Neural cell (in vitro differentiated cells): ENCODE measurements around the gene PES1. TPM values are rescaled to one million over a fixed set of nuclear protein-coding genes. Genes with fewer than 3 reads are reported as not detected.

Source experiments
- H2AFZ ChIP-seq: fragments of 200-600, 300-800 bp; sonication (generic), shearing (Covaris generic); 2 replicates; pipeline ENCODE4 v1.6.0; 2014; ENCODE audit warnings: low read depth, mild to moderate bottlenecking, antibody characterized with exemption, low read length, moderate library complexity
- H3F3A ChIP-seq: fragments of 200-600 bp; shearing (Covaris generic); 2 replicates; pipeline ENCODE4 v1.6.1; 2016; ENCODE audit warnings: mild to moderate bottlenecking, moderate library complexity, mixed read lengths, antibody characterized with exemption, low read length; ENCODE audit not compliant: insufficient read depth, poor library complexity, severe bottlenecking
- H3K27ac ChIP-seq: fragments of 200-600, 300-800 bp; sonication (generic), shearing (Covaris generic); 2 replicates; pipeline ENCODE4 v1.5.1; 2014; ENCODE audit warnings: mild to moderate bottlenecking, low read length, moderate library complexity
- H3K27me3 ChIP-seq: fragments of 300-800, 200-600 bp; sonication (generic), shearing (Covaris generic); 2 replicates; pipeline ENCODE4 v1.6.0; 2014; ENCODE audit warnings: mild to moderate bottlenecking, low read depth, low read length, moderate library complexity; ENCODE audit not compliant: insufficient read depth
- H3K36me3 ChIP-seq: fragments of 300-800, 200-600 bp; sonication (generic), shearing (Covaris generic); 2 replicates; pipeline ENCODE4 v1.5.1; 2014; ENCODE audit warnings: mild to moderate bottlenecking, antibody characterized with exemption, low read length, moderate library complexity; ENCODE audit not compliant: insufficient read depth
- H3K4me2 ChIP-seq: fragments of 300-800, 200-600 bp; sonication (generic), shearing (Covaris generic); 2 replicates; pipeline ENCODE4 v1.6.0; 2014; ENCODE audit warnings: mild to moderate bottlenecking, low read length
- H3K4me3 ChIP-seq: fragments of 300-800, 200-600 bp; sonication (generic), shearing (Covaris generic); 2 replicates; pipeline ENCODE4 v1.5.1; 2014; ENCODE audit warnings: mild to moderate bottlenecking, low read length, moderate library complexity
- H3K79me2 ChIP-seq: fragments of 200-600 bp; shearing (Covaris generic); replicated peaks from 2 replicates; pipeline ENCODE4 v1.6.0; 2014; ENCODE audit warnings: mild to moderate bottlenecking, low read length, moderate library complexity; ENCODE audit not compliant: insufficient read depth
- H3K9ac ChIP-seq: fragments of 300-800, 200-600 bp; sonication (generic), shearing (Covaris generic); 2 replicates; pipeline ENCODE4 v1.6.1; 2016; ENCODE audit warnings: mild to moderate bottlenecking, low read length, mixed read lengths
- H3K9me2 ChIP-seq: fragments of 200-600 bp; shearing (Covaris generic); 2 replicates; pipeline ENCODE4 v1.6.1; 2016; ENCODE audit warnings: mild to moderate bottlenecking, low read length, mixed read lengths; ENCODE audit not compliant: insufficient read depth
- H3K9me3 ChIP-seq: fragments of 200-600, 300-800 bp; sonication (generic), shearing (Covaris generic); 2 replicates; pipeline ENCODE4 v1.6.1; 2016; ENCODE audit warnings: mild to moderate bottlenecking, mixed run types, low read length, moderate library complexity, mixed read lengths
- H4K20me1 ChIP-seq: fragments of 200-600 bp; shearing (Covaris generic); 2 replicates; pipeline ENCODE4 v1.6.1; 2016; ENCODE audit warnings: mild to moderate bottlenecking, mixed run types; ENCODE audit not compliant: insufficient read depth
- EP300 ChIP-seq: fragments of 450-650 bp; conservative IDR thresholded peaks from 2 replicates; pipeline ENCODE4 v1.6.1; 2014; ENCODE audit warnings: antibody characterized with exemption, mild to moderate bottlenecking, moderate library complexity; ENCODE audit not compliant: poor library complexity, severe bottlenecking
- EZH2 ChIP-seq: fragments of 200-600, 300-800 bp; shearing (Covaris generic), sonication (generic); IDR thresholded peaks from 2 replicates; pipeline ENCODE4 v1.6.1; 2014; ENCODE audit warnings: antibody characterized with exemption, low read length, borderline replicate concordance, mild to moderate bottlenecking; ENCODE audit not compliant: insufficient read depth, poor library complexity, severe bottlenecking
- MXI1 ChIP-seq: fragments of 450-650 bp; conservative IDR thresholded peaks from 2 replicates; pipeline ENCODE4 v1.6.1; 2014; ENCODE audit warnings: antibody characterized with exemption, mild to moderate bottlenecking; ENCODE audit not compliant: poor library complexity, severe bottlenecking
- POLR2AphosphoS5 ChIP-seq: IDR thresholded peaks from 2 replicates; pipeline ENCODE4 v1.6.1; 2012
- RAD21 ChIP-seq: fragments of 450-650 bp; conservative IDR thresholded peaks from 2 replicates; pipeline ENCODE4 v1.6.1; 2014; ENCODE audit warnings: antibody characterized with exemption, mild to moderate bottlenecking, moderate library complexity
- SMC3 ChIP-seq: fragments of 450-650 bp; conservative IDR thresholded peaks from 2 replicates; pipeline ENCODE4 v1.6.1; 2014; ENCODE audit warnings: antibody characterized with exemption, mild to moderate bottlenecking, moderate library complexity; ENCODE audit not compliant: poor library complexity
- TAF1 ChIP-seq: IDR thresholded peaks from 2 replicates; pipeline ENCODE4 v1.6.1; 2012; ENCODE audit warnings: low read depth
- polyA plus RNA-seq: library from polyadenylated mRNA; depleted of rRNA; stranded (reverse); fragments of >200 nt; gene quantifications from 2 replicates; pipeline ENCODE4 v1.2.3, GENCODE V29; 2014
- TF ChIP-seq, protein P1 (sequence below): fragments of 450-650 bp; IDR thresholded peaks from 2 replicates; pipeline ENCODE4 v1.5.1; 2014; ENCODE audit warnings: antibody characterized with exemption, mild to moderate bottlenecking, moderate library complexity; ENCODE audit not compliant: poor library complexity, severe bottlenecking
- TF ChIP-seq, protein P2 (sequence below): IDR thresholded peaks from 2 replicates; pipeline ENCODE4 v1.6.1; 2012; ENCODE audit warnings: borderline replicate concordance

PES1 gene
- polyA plus RNA-seq, 1 donor from 2014 or later: 44.1 TPM

DNA sequence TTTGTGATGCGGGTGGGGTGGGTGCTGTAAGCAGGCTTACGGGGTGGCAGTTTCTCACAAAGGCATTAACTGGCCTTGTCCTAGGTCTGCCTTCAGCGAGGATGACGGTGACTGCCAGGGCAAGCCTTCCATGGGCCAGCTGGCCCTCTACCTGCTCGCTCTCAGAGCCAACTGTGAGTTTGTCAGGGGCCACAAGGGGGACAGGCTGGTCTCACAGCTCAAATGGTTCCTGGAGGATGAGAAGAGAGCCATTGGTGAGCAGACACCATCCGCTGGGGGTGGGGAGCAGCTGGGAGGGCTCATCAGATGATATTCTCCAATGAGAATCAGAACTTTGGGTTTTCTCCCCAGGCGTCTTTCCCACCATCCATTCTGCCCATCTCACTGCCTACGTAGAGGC is 21.1 kb upstream of the PES1 start:
- TF ChIP-seq EZH2 (no peak), POLR2AphosphoS5 (no peak), SMC3 (no peak), TAF1 (no peak), EP300 (no peak), MXI1 (no peak), RAD21 (no peak)
- TF ChIP-seq, protein P1, sequence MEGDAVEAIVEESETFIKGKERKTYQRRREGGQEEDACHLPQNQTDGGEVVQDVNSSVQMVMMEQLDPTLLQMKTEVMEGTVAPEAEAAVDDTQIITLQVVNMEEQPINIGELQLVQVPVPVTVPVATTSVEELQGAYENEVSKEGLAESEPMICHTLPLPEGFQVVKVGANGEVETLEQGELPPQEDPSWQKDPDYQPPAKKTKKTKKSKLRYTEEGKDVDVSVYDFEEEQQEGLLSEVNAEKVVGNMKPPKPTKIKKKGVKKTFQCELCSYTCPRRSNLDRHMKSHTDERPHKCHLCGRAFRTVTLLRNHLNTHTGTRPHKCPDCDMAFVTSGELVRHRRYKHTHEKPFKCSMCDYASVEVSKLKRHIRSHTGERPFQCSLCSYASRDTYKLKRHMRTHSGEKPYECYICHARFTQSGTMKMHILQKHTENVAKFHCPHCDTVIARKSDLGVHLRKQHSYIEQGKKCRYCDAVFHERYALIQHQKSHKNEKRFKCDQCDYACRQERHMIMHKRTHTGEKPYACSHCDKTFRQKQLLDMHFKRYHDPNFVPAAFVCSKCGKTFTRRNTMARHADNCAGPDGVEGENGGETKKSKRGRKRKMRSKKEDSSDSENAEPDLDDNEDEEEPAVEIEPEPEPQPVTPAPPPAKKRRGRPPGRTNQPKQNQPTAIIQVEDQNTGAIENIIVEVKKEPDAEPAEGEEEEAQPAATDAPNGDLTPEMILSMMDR: no peak
- TF ChIP-seq, protein P2, sequence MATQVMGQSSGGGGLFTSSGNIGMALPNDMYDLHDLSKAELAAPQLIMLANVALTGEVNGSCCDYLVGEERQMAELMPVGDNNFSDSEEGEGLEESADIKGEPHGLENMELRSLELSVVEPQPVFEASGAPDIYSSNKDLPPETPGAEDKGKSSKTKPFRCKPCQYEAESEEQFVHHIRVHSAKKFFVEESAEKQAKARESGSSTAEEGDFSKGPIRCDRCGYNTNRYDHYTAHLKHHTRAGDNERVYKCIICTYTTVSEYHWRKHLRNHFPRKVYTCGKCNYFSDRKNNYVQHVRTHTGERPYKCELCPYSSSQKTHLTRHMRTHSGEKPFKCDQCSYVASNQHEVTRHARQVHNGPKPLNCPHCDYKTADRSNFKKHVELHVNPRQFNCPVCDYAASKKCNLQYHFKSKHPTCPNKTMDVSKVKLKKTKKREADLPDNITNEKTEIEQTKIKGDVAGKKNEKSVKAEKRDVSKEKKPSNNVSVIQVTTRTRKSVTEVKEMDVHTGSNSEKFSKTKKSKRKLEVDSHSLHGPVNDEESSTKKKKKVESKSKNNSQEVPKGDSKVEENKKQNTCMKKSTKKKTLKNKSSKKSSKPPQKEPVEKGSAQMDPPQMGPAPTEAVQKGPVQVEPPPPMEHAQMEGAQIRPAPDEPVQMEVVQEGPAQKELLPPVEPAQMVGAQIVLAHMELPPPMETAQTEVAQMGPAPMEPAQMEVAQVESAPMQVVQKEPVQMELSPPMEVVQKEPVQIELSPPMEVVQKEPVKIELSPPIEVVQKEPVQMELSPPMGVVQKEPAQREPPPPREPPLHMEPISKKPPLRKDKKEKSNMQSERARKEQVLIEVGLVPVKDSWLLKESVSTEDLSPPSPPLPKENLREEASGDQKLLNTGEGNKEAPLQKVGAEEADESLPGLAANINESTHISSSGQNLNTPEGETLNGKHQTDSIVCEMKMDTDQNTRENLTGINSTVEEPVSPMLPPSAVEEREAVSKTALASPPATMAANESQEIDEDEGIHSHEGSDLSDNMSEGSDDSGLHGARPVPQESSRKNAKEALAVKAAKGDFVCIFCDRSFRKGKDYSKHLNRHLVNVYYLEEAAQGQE: no peak
- H2AFZ ChIP-seq: no peak overlapping the region
- no peak overlapping the region for H3K9ac ChIP-seq
- no peaks in the 10 kb centered on the region for H4K20me1 ChIP-seq
- H3K27ac ChIP-seq: no peak overlapping the region
- no peaks in the 10 kb centered on the region for H3F3A ChIP-seq
- H3K79me2 ChIP-seq: peaks cover 5% of the 10 kb centered on the region
- no peaks in the 10 kb centered on the region for H3K27me3 ChIP-seq
- H3K9me2 ChIP-seq: no peaks in the 10 kb centered on the region
- no peak overlapping the region for H3K4me2 ChIP-seq
- no peak overlapping the region for H3K4me3 ChIP-seq
- no peaks in the 10 kb centered on the region for H3K36me3 ChIP-seq
- no peaks in the 10 kb centered on the region for H3K9me3 ChIP-seq

DNA sequence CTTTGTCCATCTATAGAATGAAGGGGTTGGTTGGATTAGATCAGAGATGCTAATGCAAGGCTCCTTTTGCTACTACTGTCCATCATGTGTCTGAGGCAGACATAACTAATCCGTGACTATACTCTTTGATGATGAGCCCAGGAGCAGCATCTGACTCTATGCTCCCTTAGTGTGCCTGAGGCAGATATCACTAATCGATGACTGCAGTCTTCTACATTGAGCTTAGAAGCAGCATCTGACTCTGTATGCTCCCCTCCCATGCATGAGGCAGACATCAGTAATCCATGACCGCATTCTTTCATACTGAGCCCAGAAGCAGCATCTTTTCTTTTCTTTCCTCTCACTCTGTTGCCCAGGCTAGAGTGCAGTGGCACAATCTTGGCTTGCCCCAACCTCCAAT is 19.5 kb upstream of the PES1 start:
- H3K9ac ChIP-seq: no peak overlapping the region
- no peak for TF ChIP-seq SMC3
- no peak for TF ChIP-seq EP300
- TF ChIP-seq, protein P2: no peak
- no peak for TF ChIP-seq RAD21
- TF ChIP-seq MXI1: no peak
- TF ChIP-seq EZH2: no peak
- TF ChIP-seq, protein P1: no peak
- no peak for TF ChIP-seq TAF1
- TF ChIP-seq POLR2AphosphoS5: no peak
- no peak overlapping the region for H2AFZ ChIP-seq
- no peak overlapping the region for H3K4me3 ChIP-seq
- no peaks in the 10 kb centered on the region for H3K9me2 ChIP-seq
- H3K36me3 ChIP-seq: no peaks in the 10 kb centered on the region
- H4K20me1 ChIP-seq: no peaks in the 10 kb centered on the region
- no peak overlapping the region for H3K27ac ChIP-seq
- H3K27me3 ChIP-seq: no peaks in the 10 kb centered on the region
- H3F3A ChIP-seq: no peaks in the 10 kb centered on the region
- H3K9me3 ChIP-seq: no peaks in the 10 kb centered on the region
- peaks cover 11% of the 10 kb centered on the region for H3K79me2 ChIP-seq
- no peak overlapping the region for H3K4me2 ChIP-seq
